K562 (cell line): ENCODE results near the gene EPM2A. TPM values are rescaled to one million over a fixed set of nuclear protein-coding genes. Genes with fewer than 3 reads are reported as not detected.

Experiments
- GATA2 ChIP-seq: sonication (generic); formaldehyde crosslinking; IDR thresholded peaks from 2 replicates; pipeline ENCODE4 v1.4.0; 2020; ENCODE audit warnings: mild to moderate bottlenecking, missing genetic modification reagents
- GATAD2A ChIP-seq: fragments of 450-650 bp; IDR thresholded peaks from 2 replicates; pipeline ENCODE4 v1.6.1; 2017
- IRF2 ChIP-seq: sonication (generic); formaldehyde crosslinking; IDR thresholded peaks from 2 replicates; pipeline ENCODE4 v1.8.1; 2022; ENCODE audit warnings: mild to moderate bottlenecking, missing genetic modification reagents
- POLR2AphosphoS5 ChIP-seq: IDR thresholded peaks from 2 replicates; pipeline ENCODE4 v1.6.1; 2011; ENCODE audit warnings: mild to moderate bottlenecking, low read depth, low read length, moderate library complexity; ENCODE audit not compliant: control insufficient read depth, insufficient read depth
- RFX5 ChIP-seq: IDR thresholded peaks from 2 replicates; pipeline ENCODE4 v1.6.1; 2011; ENCODE audit warnings: low read depth, mild to moderate bottlenecking, improper control_type of control experiment, low read length
- SLC30A9 ChIP-seq: fragments of 250-450 bp; sonication (Bioruptor Pico); IDR thresholded peaks from 2 replicates; pipeline ENCODE4 v1.8.0; 2022; ENCODE audit warnings: mild to moderate bottlenecking, moderate library complexity
- ZBTB7A ChIP-seq: IDR thresholded peaks from 2 replicates; pipeline ENCODE4 v1.6.1; 2011; ENCODE audit warnings: low read depth, mild to moderate bottlenecking, low read length, moderate library complexity, borderline replicate concordance; ENCODE audit not compliant: control insufficient read depth
- ZNF347 ChIP-seq: fragments of 450-650 bp; formaldehyde crosslinking; IDR thresholded peaks from 2 replicates; pipeline ENCODE4 v1.4.0; 2020; ENCODE audit warnings: low read depth, mild to moderate bottlenecking, moderate library complexity
- ZNF431 ChIP-seq: sonication (generic); formaldehyde crosslinking; IDR thresholded peaks from 2 replicates; pipeline ENCODE4 v1.8.0; 2022; ENCODE audit warnings: mild to moderate bottlenecking, missing genetic modification reagents
- polyA plus RNA-seq, 8 experiments: library from polyadenylated mRNA; depleted of rRNA in 4 of 8; stranded (reverse) in 5 of 8; unstranded in 3 of 8; fragments of >200 nt; fragmentation: Nextera tagmentation in 2 of 8; fragmentation: Illumina TruSeq in 1 of 8; extraction: Ambion mirVana in 2 of 8; extraction: Trizol in 1 of 8; gene quantifications; 2 replicates each; pipeline versions ENCODE4 v1.2.1 to v1.2.3, GENCODE V29; 2011 to 2014; ENCODE audit warnings: inconsistent platforms in 1 of 8, missing spikeins in 1 of 8
- total RNA-seq, 7 experiments: library from RNA; depleted of rRNA in 6 of 7; stranded (reverse); fragments of >200 nt in 6 of 7; fragmentation: Illumina TruSeq in 2 of 7; extraction: Trizol in 2 of 7; gene quantifications; 2 replicates each; pipeline versions ENCODE4 v1.2.1 to v1.2.3, GENCODE V29; 2011 to 2021; ENCODE audit warnings: low replicate concordance in 1 of 7
- TF ChIP-seq, protein P1 (sequence below): sonication (generic); formaldehyde crosslinking; IDR thresholded peaks from 2 replicates; pipeline ENCODE4 v1.8.1; 2023; ENCODE audit warnings: mild to moderate bottlenecking, missing genetic modification reagents, moderate library complexity
- TF ChIP-seq, protein P2 (sequence below), 2 experiments: fragments of 450-650 bp; conservative IDR thresholded peaks; 2 replicates each; pipeline ENCODE4 v1.6.1; 2017; ENCODE audit warnings: mild to moderate bottlenecking in 2 of 2, moderate library complexity in 2 of 2
- TF ChIP-seq, protein P3 (sequence below), 2 experiments: fragments of 450-650 bp; formaldehyde crosslinking in 1 of 2; IDR thresholded peaks; 2 replicates each; pipeline versions ENCODE4 v1.4.0 to v1.6.1; 2014 to 2020; ENCODE audit warnings: mild to moderate bottlenecking in 2 of 2, borderline replicate concordance in 1 of 2, low read depth in 1 of 2

EPM2A gene
- total and polyA plus RNA-seq, 9 of the 15 experiments (the other 6 are each of a cell fraction or from before 2014, with no cell fraction given): 0.35 to 5.3 (median 2.5) TPM

DNA sequence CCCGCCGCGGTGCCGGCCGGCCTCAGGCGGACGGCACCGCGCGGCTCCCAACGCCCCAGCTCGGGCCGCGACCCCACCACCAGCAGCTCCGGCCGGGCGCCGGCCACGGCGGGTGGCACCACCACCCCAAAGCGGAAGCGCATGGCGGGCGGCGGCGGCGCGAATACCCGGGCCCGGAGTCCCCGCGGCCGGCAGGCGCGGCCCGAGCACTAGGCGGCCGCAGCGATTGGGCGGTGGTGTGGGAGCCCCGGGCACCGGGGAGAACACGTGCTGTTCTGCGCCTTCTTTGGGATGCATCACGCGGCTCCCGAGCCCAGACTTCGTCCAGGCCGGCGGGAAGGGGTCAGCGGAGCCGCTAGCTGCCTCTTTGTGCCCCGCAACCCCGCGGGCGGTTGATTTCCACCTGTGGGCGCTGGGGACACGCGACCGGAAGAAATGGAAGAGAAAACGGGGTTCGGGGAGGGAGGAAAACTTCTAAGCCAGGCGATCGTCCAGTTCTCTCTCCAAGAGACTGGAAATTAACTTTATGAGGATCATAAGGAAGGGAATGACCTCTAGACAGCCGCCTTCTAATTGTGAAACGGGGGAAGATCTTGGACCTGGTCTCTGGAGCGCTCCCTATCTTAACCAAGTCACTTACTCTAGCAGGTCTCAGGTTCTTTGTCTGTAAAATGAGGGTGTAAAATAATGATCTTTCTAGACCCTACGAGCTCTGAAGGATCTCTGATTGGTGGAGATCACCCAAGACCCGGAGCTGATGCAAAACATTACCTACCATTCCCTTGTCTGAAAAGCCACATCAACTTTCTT, at the start of gene EPM2A (continued):
- TF ChIP-seq RFX5 (no peak), ZNF431 (CRISPR knock-in tag) (no peak; the same call in 1 of the 2 replicates), IRF2 (CRISPR knock-in tag) (no peak), SLC30A9 (CRISPR knock-in tag) (no peak), ZNF347 (CRISPR knock-in tag) (no peak), POLR2AphosphoS5 (peak; percentile 54), GATAD2A (no peak), ZBTB7A (0 out of 2 replicates have a peak, but pooled peaks have one; percentile 49), GATA2 (CRISPR knock-in tag) (no peak)
- TF ChIP-seq, protein P1, sequence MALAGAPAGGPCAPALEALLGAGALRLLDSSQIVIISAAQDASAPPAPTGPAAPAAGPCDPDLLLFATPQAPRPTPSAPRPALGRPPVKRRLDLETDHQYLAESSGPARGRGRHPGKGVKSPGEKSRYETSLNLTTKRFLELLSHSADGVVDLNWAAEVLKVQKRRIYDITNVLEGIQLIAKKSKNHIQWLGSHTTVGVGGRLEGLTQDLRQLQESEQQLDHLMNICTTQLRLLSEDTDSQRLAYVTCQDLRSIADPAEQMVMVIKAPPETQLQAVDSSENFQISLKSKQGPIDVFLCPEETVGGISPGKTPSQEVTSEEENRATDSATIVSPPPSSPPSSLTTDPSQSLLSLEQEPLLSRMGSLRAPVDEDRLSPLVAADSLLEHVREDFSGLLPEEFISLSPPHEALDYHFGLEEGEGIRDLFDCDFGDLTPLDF (CRISPR knock-in tag): peak; percentile 81
- TF ChIP-seq, protein P2, sequence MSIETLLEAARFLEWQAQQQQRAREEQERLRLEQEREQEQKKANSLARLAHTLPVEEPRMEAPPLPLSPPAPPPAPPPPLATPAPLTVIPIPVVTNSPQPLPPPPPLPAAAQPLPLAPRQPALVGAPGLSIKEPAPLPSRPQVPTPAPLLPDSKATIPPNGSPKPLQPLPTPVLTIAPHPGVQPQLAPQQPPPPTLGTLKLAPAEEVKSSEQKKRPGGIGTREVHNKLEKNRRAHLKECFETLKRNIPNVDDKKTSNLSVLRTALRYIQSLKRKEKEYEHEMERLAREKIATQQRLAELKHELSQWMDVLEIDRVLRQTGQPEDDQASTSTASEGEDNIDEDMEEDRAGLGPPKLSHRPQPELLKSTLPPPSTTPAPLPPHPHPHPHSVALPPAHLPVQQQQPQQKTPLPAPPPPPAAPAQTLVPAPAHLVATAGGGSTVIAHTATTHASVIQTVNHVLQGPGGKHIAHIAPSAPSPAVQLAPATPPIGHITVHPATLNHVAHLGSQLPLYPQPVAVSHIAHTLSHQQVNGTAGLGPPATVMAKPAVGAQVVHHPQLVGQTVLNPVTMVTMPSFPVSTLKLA (conservative IDR thresholded peaks at IDR 0.05): peak; percentile 91 to 92
- TF ChIP-seq, protein P3, sequence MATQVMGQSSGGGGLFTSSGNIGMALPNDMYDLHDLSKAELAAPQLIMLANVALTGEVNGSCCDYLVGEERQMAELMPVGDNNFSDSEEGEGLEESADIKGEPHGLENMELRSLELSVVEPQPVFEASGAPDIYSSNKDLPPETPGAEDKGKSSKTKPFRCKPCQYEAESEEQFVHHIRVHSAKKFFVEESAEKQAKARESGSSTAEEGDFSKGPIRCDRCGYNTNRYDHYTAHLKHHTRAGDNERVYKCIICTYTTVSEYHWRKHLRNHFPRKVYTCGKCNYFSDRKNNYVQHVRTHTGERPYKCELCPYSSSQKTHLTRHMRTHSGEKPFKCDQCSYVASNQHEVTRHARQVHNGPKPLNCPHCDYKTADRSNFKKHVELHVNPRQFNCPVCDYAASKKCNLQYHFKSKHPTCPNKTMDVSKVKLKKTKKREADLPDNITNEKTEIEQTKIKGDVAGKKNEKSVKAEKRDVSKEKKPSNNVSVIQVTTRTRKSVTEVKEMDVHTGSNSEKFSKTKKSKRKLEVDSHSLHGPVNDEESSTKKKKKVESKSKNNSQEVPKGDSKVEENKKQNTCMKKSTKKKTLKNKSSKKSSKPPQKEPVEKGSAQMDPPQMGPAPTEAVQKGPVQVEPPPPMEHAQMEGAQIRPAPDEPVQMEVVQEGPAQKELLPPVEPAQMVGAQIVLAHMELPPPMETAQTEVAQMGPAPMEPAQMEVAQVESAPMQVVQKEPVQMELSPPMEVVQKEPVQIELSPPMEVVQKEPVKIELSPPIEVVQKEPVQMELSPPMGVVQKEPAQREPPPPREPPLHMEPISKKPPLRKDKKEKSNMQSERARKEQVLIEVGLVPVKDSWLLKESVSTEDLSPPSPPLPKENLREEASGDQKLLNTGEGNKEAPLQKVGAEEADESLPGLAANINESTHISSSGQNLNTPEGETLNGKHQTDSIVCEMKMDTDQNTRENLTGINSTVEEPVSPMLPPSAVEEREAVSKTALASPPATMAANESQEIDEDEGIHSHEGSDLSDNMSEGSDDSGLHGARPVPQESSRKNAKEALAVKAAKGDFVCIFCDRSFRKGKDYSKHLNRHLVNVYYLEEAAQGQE (IDR thresholded peaks at IDR 0.05; ENCODE audit: borderline replicate concordance): no peak; the same call in 1 of the 2 replicates
- TF ChIP-seq, protein P3 (CRISPR knock-in tag; IDR thresholded peaks at IDR 0.05; ENCODE audit: low read depth): no peak
